Hepatocyte (in vitro differentiated cells): ENCODE results near the gene SLC23A3.

ENCODE experiments used
- EZH2 ChIP-seq: fragments of 200-600 bp; sonication (generic); IDR thresholded peaks from 2 replicates; pipeline ENCODE4 v1.6.1; 2016; ENCODE audit warnings: antibody characterized with exemption, mild to moderate bottlenecking, borderline replicate concordance
- EZH2phosphoT487 ChIP-seq: fragments of 200-600 bp; sonication (generic); IDR thresholded peaks from one replicate; pipeline ENCODE4 v1.6.1; 2018; ENCODE audit warnings: antibody characterized with exemption, mild to moderate bottlenecking, low read depth, moderate library complexity; ENCODE audit not compliant: unreplicated experiment, severe bottlenecking
- TF ChIP-seq, protein P1 (sequence below): fragments of 200-600 bp; sonication (generic); IDR thresholded peaks from 2 replicates; pipeline ENCODE4 v1.5.1; 2016; ENCODE audit warnings: antibody characterized with exemption, mild to moderate bottlenecking; ENCODE audit not compliant: poor library complexity

GRCh38 chr2:219125886-219126270 lies 44.0 kb downstream of the SLC23A3 start:
- TF ChIP-seq, protein P1, sequence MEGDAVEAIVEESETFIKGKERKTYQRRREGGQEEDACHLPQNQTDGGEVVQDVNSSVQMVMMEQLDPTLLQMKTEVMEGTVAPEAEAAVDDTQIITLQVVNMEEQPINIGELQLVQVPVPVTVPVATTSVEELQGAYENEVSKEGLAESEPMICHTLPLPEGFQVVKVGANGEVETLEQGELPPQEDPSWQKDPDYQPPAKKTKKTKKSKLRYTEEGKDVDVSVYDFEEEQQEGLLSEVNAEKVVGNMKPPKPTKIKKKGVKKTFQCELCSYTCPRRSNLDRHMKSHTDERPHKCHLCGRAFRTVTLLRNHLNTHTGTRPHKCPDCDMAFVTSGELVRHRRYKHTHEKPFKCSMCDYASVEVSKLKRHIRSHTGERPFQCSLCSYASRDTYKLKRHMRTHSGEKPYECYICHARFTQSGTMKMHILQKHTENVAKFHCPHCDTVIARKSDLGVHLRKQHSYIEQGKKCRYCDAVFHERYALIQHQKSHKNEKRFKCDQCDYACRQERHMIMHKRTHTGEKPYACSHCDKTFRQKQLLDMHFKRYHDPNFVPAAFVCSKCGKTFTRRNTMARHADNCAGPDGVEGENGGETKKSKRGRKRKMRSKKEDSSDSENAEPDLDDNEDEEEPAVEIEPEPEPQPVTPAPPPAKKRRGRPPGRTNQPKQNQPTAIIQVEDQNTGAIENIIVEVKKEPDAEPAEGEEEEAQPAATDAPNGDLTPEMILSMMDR, result no peak
- TF ChIP-seq EZH2phosphoT487 (no peak), EZH2 (no peak)
